ENCODE results near the gene PMCH.
A peak's percentile ranks its signal among the peaks of the same experiment; 100 is the strongest.
"Not testable (repeated sequence)": the region's sequence is repeated elsewhere in the genome, so short reads cannot be mapped to it uniquely, and the experiment has no call there.

PMCH gene

DNA sequence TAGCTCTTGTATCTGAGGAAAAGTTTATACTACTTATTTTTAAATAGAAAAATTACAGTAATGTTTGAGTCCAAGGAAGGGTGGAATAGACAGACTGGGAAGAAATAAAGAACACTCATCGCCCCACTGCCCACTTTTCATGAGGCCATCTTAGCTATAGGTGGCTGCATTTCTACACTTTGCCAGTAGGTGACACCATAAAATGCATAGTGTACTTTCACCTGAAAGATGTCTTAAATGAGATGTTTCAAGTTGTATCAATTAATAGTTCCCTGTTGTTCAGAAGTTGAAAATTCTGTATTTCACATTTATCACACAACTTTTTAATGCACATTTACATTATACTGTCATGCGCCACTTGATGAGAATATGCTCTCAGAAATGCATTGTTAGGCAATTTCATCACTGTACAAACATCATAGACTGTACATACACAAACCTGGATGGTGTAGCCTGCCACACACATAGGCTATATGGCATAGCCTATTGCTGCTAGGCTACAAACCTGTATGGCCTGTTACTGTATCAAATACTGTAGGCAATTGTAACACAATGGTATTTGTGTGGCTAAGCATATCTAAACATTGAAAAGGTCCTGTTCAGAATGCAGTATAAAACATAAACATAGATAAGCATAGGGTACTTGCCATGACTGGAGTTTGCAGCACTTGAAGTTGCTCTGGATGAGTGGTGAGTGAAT lies 27.6 kb downstream of the PMCH start:
- Histone ChIP-seq H3K9me3 (no peaks in the 10 kb centered on the region), H3K27ac (no peak overlapping the region), H3K4me3 (no peak overlapping the region), H3K4me1 (peaks cover 0 to 14% (median 7%) of the 10 kb centered on the region in 4 donors), H3K36me3 (no peaks in the 10 kb centered on the region), H3K27me3 (no peaks in the 10 kb centered on the region)
- DNase-seq, result no peak
- intact Hi-C loops (cut with DNase I; ENCODE audit: low total_unique reads), result no loop called here
- TF ChIP-seq, protein P1, sequence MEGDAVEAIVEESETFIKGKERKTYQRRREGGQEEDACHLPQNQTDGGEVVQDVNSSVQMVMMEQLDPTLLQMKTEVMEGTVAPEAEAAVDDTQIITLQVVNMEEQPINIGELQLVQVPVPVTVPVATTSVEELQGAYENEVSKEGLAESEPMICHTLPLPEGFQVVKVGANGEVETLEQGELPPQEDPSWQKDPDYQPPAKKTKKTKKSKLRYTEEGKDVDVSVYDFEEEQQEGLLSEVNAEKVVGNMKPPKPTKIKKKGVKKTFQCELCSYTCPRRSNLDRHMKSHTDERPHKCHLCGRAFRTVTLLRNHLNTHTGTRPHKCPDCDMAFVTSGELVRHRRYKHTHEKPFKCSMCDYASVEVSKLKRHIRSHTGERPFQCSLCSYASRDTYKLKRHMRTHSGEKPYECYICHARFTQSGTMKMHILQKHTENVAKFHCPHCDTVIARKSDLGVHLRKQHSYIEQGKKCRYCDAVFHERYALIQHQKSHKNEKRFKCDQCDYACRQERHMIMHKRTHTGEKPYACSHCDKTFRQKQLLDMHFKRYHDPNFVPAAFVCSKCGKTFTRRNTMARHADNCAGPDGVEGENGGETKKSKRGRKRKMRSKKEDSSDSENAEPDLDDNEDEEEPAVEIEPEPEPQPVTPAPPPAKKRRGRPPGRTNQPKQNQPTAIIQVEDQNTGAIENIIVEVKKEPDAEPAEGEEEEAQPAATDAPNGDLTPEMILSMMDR (IDR thresholded peaks at IDR 0.05), result peak; percentile 44 to 54

DNA sequence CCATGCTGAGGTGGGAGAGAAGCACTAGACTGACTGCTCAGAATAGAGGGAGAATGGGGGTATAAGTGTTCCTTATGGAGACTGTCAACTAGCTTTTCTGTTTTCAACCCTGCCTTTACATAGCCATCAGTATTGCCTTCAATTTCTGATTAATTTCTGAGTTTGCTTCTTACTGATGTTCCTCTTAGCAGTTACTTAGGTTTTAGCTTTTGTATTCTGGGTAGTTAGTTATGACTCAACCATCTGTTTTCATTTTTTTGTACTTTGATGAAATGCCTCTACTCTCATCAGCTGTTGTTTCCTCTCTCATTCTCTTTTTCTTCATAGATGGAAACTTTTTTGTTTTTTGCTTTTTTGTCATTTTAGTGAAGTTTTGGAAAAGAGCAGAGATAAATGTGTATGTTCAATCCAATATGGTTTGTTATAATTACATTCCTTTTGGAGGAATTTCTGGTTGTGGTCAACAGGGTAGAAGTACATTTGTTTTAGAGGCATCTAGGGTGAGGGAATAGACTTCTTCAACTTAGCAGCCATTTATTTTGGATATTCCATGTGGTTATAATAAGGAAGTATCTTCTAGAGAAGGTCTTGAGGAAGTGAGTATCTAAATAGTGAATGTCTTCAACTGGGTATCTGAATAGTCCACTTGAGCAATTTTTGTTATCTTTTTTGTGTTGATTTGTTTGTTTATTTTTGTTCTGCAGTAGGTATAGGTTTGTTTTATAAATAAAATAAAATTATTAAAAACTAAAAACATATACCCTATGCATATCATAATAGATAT lies 29.6 kb downstream of the PMCH start:
- Histone ChIP-seq H3K27ac (no peak overlapping the region), H3K4me3 (no peak overlapping the region), H3K9me3 (no peaks in the 10 kb centered on the region), H3K4me1 (peaks cover 0 to 14% (median 7%) of the 10 kb centered on the region in 4 donors), H3K36me3 (no peaks in the 10 kb centered on the region), H3K27me3 (no peaks in the 10 kb centered on the region)
- DNase-seq, result no peak
- intact Hi-C loops (cut with DNase I; ENCODE audit: low total_unique reads), result no loop called here
- TF ChIP-seq, protein P1 (IDR thresholded peaks at IDR 0.05), result no peak

DNA sequence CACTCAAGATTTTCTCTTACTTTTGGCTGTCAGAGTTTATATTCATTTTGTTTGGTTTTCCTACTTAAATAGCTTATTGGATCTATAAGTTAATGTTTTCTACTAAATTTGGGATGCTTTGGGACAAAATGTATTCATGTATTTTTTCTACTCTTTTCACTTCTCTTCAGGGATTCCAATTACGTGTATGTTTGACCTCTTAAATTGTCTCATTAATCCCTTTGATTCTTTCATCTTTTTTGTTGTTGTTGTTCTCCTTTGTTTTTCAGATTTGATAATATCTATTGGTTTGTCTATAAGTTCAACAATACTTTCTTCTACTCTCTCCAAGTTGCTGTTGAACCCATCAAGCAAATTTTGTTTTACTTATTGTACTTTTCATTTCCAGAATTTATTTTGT lies 34.2 kb downstream of the PMCH start:
- H3K9me3 ChIP-seq, result no peaks in the 10 kb centered on the region
- TF ChIP-seq, protein P1 (IDR thresholded peaks at IDR 0.05), result no peak
- no peak overlapping the region for H3K27ac ChIP-seq
- no peak overlapping the region for H3K4me3 ChIP-seq
- DNase-seq, result no peak
- intact Hi-C loops (cut with DNase I; ENCODE audit: low total_unique reads), result no loop called here
- no peaks in the 10 kb centered on the region for H3K27me3 ChIP-seq
- H3K4me1 ChIP-seq, result no peaks in the 10 kb centered on the region
- no peaks in the 10 kb centered on the region for H3K36me3 ChIP-seq

DNA sequence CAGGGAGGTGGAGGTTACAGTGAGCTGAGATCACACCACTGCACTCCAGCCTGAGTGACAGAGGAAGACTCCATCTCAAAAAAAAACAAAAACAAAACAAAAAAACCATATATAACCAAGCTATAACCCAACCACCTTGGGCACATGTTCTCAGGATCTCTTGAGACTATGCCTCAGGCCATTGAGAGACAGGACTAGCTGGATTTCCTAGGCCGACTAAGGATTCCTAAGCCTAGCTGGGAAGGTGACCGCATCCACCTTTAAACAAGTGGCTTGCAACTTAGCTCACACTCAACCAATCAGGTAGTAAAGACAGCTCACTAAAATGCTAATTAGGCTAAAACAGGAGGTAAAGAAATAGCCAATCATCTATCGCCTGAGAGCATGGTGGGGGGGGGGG lies 42.4 kb downstream of the PMCH start:
- DNase-seq; intact Hi-C loops (cut with DNase I; ENCODE audit: low total_unique reads): not testable (repeated sequence)

DNA sequence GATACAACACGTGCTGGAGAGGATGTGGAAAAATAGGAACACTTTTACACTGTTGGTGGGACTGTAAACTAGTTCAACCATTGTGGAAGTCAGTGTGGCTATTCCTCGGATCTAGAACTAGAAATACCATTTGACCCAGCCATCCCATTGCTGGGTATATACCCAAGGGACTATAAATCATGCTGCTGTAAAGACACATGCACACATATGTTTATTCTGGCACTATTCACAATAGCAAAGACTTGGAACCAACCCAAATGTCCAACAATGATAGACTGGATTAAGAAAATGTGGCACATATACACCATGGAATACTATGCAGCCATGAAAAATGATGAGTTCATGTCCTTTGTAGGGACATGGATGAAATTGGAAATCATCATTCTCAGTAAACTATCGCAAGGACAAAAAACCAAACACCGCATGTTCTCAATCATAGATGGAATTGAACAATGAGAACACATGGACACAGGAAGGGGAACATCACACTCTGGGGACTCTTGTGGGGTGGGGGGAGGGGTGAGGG lies 50.5 kb downstream of the PMCH start:
- H3K27me3 ChIP-seq; H3K4me1 ChIP-seq; H3K36me3 ChIP-seq; H3K4me3 ChIP-seq; DNase-seq; H3K9me3 ChIP-seq; intact Hi-C loops (cut with DNase I; ENCODE audit: low total_unique reads); H3K27ac ChIP-seq: not testable (repeated sequence)

More for the DNA sequence above, 42.4 kb downstream of the PMCH start:
- H3K27ac ChIP-seq, H3K4me3 ChIP-seq, H3K4me1 ChIP-seq, H3K27me3 ChIP-seq, H3K36me3 ChIP-seq, H3K9me3 ChIP-seq: not testable (repeated sequence)

Measured in tibial artery (tissue), 4 donors.